ENCODE measurements around the gene GLIS1.

GLIS1 gene

DNA sequence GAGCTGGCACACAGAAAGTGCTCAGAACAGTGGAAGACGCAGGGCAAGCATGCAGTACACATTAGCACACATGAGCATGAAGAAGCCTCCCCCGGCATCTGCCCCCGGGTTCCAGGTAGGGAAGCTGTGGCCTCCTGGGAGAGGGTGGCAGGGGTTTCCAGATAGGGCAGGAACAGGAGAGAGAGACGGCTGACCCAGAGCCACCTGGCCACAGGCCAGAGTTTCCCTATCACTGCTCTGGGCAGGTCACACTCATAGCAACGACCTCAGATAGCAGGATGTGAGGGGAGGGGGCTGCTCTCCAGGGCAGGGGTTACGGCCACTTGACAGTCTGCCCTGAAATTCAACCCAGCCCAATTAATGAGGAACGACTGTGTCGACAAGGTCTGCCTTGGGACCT is 36.6 kb downstream of the GLIS1 start:
- TF ChIP-seq, protein P1, sequence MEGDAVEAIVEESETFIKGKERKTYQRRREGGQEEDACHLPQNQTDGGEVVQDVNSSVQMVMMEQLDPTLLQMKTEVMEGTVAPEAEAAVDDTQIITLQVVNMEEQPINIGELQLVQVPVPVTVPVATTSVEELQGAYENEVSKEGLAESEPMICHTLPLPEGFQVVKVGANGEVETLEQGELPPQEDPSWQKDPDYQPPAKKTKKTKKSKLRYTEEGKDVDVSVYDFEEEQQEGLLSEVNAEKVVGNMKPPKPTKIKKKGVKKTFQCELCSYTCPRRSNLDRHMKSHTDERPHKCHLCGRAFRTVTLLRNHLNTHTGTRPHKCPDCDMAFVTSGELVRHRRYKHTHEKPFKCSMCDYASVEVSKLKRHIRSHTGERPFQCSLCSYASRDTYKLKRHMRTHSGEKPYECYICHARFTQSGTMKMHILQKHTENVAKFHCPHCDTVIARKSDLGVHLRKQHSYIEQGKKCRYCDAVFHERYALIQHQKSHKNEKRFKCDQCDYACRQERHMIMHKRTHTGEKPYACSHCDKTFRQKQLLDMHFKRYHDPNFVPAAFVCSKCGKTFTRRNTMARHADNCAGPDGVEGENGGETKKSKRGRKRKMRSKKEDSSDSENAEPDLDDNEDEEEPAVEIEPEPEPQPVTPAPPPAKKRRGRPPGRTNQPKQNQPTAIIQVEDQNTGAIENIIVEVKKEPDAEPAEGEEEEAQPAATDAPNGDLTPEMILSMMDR (conservative IDR thresholded peaks at IDR 0.05; ENCODE audit: low read length) = no peak
- no peak for TF ChIP-seq EZH2phosphoT487 (IDR thresholded peaks at IDR 0.05; ENCODE audit: borderline replicate concordance)
- Histone ChIP-seq H3K36me3 (ENCODE audit: insufficient read depth, low read length) (no peaks in the 10 kb centered on the region), H3K9me2 (replicated peaks; ENCODE audit: low read depth, low read length) (no peaks in the 10 kb centered on the region), H4K20me1 (ENCODE audit: insufficient read depth, low read length, poor library complexity, severe bottlenecking) (no peaks in the 10 kb centered on the region), H3K9ac (ENCODE audit: low read depth, low read length, poor library complexity, severe bottlenecking) (no peak overlapping the region), H3K4me2 (ENCODE audit: low read depth, low read length, poor library complexity, severe bottlenecking) (no peak overlapping the region), H3K4me1 (ENCODE audit: insufficient read depth, low read length, poor library complexity, severe bottlenecking) (peaks cover 71% of the 10 kb centered on the region), H3K4me3 (ENCODE audit: low read length, poor library complexity, severe bottlenecking) (no peak overlapping the region), H2AFZ (ENCODE audit: low read length) (no peak overlapping the region), H3K27me3 (ENCODE audit: insufficient read depth, low read length, poor library complexity, severe bottlenecking) (no peaks in the 10 kb centered on the region), H3K79me2 (ENCODE audit: insufficient read depth, low read length) (no peaks in the 10 kb centered on the region), H3F3A (ENCODE audit: low read depth) (peaks cover 5% of the 10 kb centered on the region; the same call in 1 of the 2 replicates), H3K9me3 (ENCODE audit: insufficient read depth, low read depth, low read length) (no peaks in the 10 kb centered on the region)

DNA sequence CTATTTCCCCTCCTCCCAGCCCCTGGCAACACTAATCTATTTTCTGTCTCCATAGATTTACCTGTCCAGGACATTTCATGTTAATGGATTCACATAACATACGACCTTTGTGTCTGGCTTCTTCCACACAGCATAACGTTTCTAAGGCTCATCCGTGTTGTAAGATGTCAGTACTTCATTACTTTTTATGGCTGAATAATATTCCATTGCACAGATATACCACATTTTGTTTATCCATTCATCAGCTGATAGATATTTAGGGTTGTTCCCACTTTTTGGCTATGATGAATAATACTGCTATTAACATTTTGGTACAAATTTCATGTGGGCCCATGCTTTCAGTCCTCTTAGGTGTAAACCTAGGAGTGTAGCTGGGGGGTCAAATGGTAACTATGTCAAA is 38.2 kb downstream of the GLIS1 start:
- no peak overlapping the region for H3K4me3 ChIP-seq (ENCODE audit: low read length, poor library complexity, severe bottlenecking)
- peaks cover 5% of the 10 kb centered on the region; the same call in 1 of the 2 replicates for H3F3A ChIP-seq (ENCODE audit: low read depth)
- no peaks in the 10 kb centered on the region for H4K20me1 ChIP-seq (ENCODE audit: insufficient read depth, low read length, poor library complexity, severe bottlenecking)
- no peaks in the 10 kb centered on the region for H3K79me2 ChIP-seq (ENCODE audit: insufficient read depth, low read length)
- H3K27me3 ChIP-seq (ENCODE audit: insufficient read depth, low read length, poor library complexity, severe bottlenecking) = no peaks in the 10 kb centered on the region
- peaks cover 74% of the 10 kb centered on the region for H3K4me1 ChIP-seq (ENCODE audit: insufficient read depth, low read length, poor library complexity, severe bottlenecking)
- TF ChIP-seq, protein P1 (conservative IDR thresholded peaks at IDR 0.05; ENCODE audit: low read length) = no peak
- no peak for TF ChIP-seq EZH2phosphoT487 (IDR thresholded peaks at IDR 0.05; ENCODE audit: borderline replicate concordance)
- no peak overlapping the region for H3K4me2 ChIP-seq (ENCODE audit: low read depth, low read length, poor library complexity, severe bottlenecking)
- H2AFZ ChIP-seq (ENCODE audit: low read length) = no peak overlapping the region
- no peak overlapping the region for H3K9ac ChIP-seq (ENCODE audit: low read depth, low read length, poor library complexity, severe bottlenecking)
- no peaks in the 10 kb centered on the region for H3K9me2 ChIP-seq (replicated peaks; ENCODE audit: low read depth, low read length)
- no peaks in the 10 kb centered on the region for H3K36me3 ChIP-seq (ENCODE audit: insufficient read depth, low read length)
- no peaks in the 10 kb centered on the region for H3K9me3 ChIP-seq (ENCODE audit: insufficient read depth, low read depth, low read length)

DNA sequence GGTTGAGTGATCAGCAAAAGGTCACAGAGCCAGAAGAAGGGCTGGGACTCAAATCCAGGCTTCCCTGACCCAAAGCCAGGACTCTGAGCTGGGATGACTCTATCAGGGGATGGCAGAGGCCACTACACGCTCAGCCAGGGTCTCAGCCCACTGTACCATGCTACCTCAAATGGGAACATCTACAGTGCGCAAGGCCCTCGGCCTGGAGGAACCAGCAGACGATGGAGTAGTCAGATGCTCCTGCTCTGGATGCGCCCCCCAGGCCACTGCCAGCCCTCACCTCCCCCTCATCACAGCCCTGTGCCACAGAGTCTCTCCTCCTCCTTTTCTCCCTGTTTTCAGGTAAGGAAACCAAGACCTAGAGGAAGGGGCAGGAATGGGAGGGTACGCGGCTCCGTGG is 39.0 kb downstream of the GLIS1 start:
- Histone ChIP-seq H3K36me3 (ENCODE audit: insufficient read depth, low read length) (no peaks in the 10 kb centered on the region), H3K4me3 (ENCODE audit: low read length, poor library complexity, severe bottlenecking) (no peak overlapping the region), H3K4me1 (ENCODE audit: insufficient read depth, low read length, poor library complexity, severe bottlenecking) (peaks cover 74% of the 10 kb centered on the region), H3K27me3 (ENCODE audit: insufficient read depth, low read length, poor library complexity, severe bottlenecking) (no peaks in the 10 kb centered on the region), H3K79me2 (ENCODE audit: insufficient read depth, low read length) (no peaks in the 10 kb centered on the region), H3K4me2 (ENCODE audit: low read depth, low read length, poor library complexity, severe bottlenecking) (no peak overlapping the region), H4K20me1 (ENCODE audit: insufficient read depth, low read length, poor library complexity, severe bottlenecking) (no peaks in the 10 kb centered on the region), H3K9me2 (replicated peaks; ENCODE audit: low read depth, low read length) (no peaks in the 10 kb centered on the region), H2AFZ (ENCODE audit: low read length) (no peak overlapping the region), H3K9ac (ENCODE audit: low read depth, low read length, poor library complexity, severe bottlenecking) (no peak overlapping the region), H3K9me3 (ENCODE audit: insufficient read depth, low read depth, low read length) (no peaks in the 10 kb centered on the region), H3F3A (ENCODE audit: low read depth) (peaks cover 5% of the 10 kb centered on the region; the same call in 1 of the 2 replicates)
- TF ChIP-seq, protein P1 (conservative IDR thresholded peaks at IDR 0.05; ENCODE audit: low read length) = no peak
